Body of pancreas (tissue), 4 donors: Measurements from ENCODE around the gene DEDD2. TPM values are rescaled to one million over a fixed set of nuclear protein-coding genes. Genes with fewer than 3 reads are reported as not detected.

Experiments used
- ATAC-seq: fragments of 150-250 bp; one replicate; pipeline ENCODE4 v1.9.1; 2016
- DNase-seq, 4 donors: peaks; one replicate each; pipeline ENCODE4 v3.0.0-alpha.2; 2019
- H3K27ac ChIP-seq, 4 donors: fragments of 200-600 bp; sonication (generic); 1 replicate in 3 of 4; 2 replicates in 1 of 4; pipeline versions ENCODE4 v1.5.1 to v1.6.1; 2016 to 2019; ENCODE audit warnings: mild to moderate bottlenecking in 1 of 4, mixed read lengths in 1 of 4, moderate library complexity in 1 of 4
- H3K27me3 ChIP-seq, 2 donors: fragments of 200-600 bp; sonication (generic); one replicate each; pipeline ENCODE4 v1.6.0; 2016; ENCODE audit warnings: mild to moderate bottlenecking in 1 of 2
- H3K36me3 ChIP-seq, 2 donors: fragments of 200-600 bp; sonication (generic); replicated peaks in 1 of 2; 2 replicates each; pipeline ENCODE4 v1.5.1; 2016; ENCODE audit warnings: low read depth in 2 of 2; ENCODE audit not compliant: insufficient read depth in 1 of 2
- H3K4me1 ChIP-seq: fragments of 200-600 bp; sonication (generic); one replicate; pipeline ENCODE4 v1.6.0; 2016
- H3K4me3 ChIP-seq, 2 donors: fragments of 200-600 bp; sonication (generic); 1 replicate in 1 of 2; 2 replicates in 1 of 2; pipeline ENCODE4 v1.5.1; 2016 to 2019
- H3K9me3 ChIP-seq, 3 donors: fragments of 200-600 bp; sonication (generic); 1 replicate in 2 of 3; 2 replicates in 1 of 3; pipeline ENCODE4 v1.5.1; 2016
- CTCF ChIP-seq, 7 experiments: fragments of 450-650 bp in 4 of 7; fragments of 200-600 bp in 3 of 7; sonication (generic) in 3 of 7; IDR thresholded peaks; one replicate each; pipeline ENCODE4 v1.5.1; 2016 to 2019; ENCODE audit warnings: antibody characterized with exemption in 7 of 7
- POLR2A ChIP-seq, 3 donors: fragments of 450-650 bp; IDR thresholded peaks; one replicate each; pipeline ENCODE4 v1.6.1; 2016; ENCODE audit warnings: antibody characterized with exemption in 3 of 3, mild to moderate bottlenecking in 2 of 3
- WGBS, 2 donors: methylation state at CpG; one replicate each; pipeline ENCODE4 v1.1.5; 2017; 5-methylcytosine and 5-hydroxymethylcytosine counted together
- intact Hi-C: fragments of 100-400 bp; cut with DNase I; formaldehyde crosslinking; loops from one replicate; pipeline ENCODE4 v1.15.1; 2023
- total RNA-seq, 2 donors: library from RNA; depleted of rRNA; stranded (reverse); fragments of >200 nt; gene quantifications; one replicate each; pipeline ENCODE4 v1.1.0, GENCODE V29; 2016

Gene DEDD2
- total RNA-seq, 2 donors from 2014 or later = 34.8 to 44.2 TPM

DNA sequence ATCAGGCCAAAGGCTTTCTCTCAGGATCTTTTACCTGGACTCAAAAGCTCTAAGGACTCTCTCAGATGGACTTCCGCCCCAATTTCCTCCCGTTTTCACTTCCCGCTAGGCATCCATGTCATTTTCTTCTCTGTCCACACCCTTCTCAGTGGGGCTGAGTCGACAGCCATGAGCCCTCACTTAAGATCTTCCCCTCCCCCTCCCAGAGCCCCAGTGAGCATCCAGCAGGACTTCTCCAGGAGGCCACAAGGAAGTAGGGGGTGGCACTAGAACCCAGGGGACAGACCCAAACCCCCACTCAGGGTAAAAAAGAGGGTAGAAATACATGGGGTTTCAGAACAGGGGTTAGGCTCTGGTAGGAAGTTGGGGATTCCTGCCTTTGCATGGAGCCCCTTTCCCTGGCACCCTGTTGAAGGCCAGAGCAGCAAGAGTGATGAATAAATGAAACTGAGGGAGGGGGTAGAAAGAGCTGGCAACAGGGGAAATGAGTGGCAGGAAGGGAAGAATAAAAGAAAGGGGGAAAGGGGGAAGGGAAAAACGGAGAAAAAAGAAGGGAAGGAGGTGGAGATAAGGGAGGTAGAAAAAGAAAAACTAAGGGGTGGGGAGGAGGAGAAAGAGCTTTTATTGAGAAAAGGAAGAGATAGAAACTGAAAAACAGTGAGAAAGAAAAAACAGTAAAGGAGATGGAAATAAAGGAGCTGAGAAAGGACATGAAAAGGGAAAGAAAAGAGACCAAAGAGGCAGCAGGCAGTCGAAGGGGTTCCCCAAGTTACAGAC, 42.3 kb downstream of the DEDD2 start:
- no peak overlapping the region for H3K4me3 ChIP-seq
- H3K36me3 ChIP-seq = no peaks in the 10 kb centered on the region
- H3K4me1 ChIP-seq = peaks cover 13% of the 10 kb centered on the region
- DNase-seq (no peak), ATAC-seq (no peak)
- intact Hi-C loops = no loop called here
- TF ChIP-seq CTCF (IDR thresholded peaks at IDR 0.05) (no peak), POLR2A (IDR thresholded peaks at IDR 0.05) (no peak)
- H3K27ac ChIP-seq = no peak overlapping the region
- peaks cover 0 to 24% of the 10 kb centered on the region in 2 donors for H3K27me3 ChIP-seq
- no peaks in the 10 kb centered on the region for H3K9me3 ChIP-seq
- 54 to 69% methylated on average over 6 of the region's 6 CpGs for WGBS, 2 donors

DNA sequence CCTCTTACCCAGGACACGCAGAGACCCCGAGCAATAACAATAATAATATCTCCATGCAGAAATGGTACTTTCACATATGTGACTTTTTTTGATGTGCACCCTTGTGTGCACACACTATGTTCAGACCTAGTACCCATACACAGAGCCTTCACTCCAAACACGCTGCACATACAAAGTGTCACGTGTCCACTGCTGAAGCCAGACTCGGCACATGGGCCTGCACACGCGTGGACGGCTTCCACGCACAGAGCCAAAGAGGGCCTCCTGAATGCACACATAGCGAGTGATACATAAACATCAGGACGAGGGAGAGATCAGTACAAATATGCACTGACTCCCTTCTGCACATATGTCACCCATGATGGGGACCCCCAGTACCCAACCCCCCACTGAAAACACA, 43.3 kb downstream of the DEDD2 start:
- Histone ChIP-seq H3K4me1 (peaks cover 13% of the 10 kb centered on the region), H3K27ac (no peak overlapping the region), H3K4me3 (no peak overlapping the region), H3K36me3 (no peaks in the 10 kb centered on the region), H3K27me3 (peaks cover 0 to 15% of the 10 kb centered on the region in 2 donors), H3K9me3 (no peaks in the 10 kb centered on the region)
- DNase-seq = no peak
- intact Hi-C loops = no loop called here
- TF ChIP-seq POLR2A (IDR thresholded peaks at IDR 0.05) = no peak
- TF ChIP-seq CTCF (IDR thresholded peaks at IDR 0.05) = no peak
- 80 to 82% methylated on average over 11 of the region's 11 CpGs for WGBS, 2 donors
- no peak for ATAC-seq

- Histone ChIP-seq H3K27ac (no peak overlapping the region), H3K4me3 (no peak overlapping the region), H3K4me1 (peaks cover 13% of the 10 kb centered on the region), H3K27me3 (peaks cover 0 to 11% of the 10 kb centered on the region in 2 donors), H3K9me3 (no peaks in the 10 kb centered on the region), H3K36me3 (no peaks in the 10 kb centered on the region)
- TF ChIP-seq CTCF (IDR thresholded peaks at IDR 0.05) = no peak
- no peak for TF ChIP-seq POLR2A (IDR thresholded peaks at IDR 0.05)
- 71 to 84% methylated on average over 5 of the region's 5 CpGs for WGBS, 2 donors
- intact Hi-C loops = no loop called here
- DNase-seq (no peak), ATAC-seq (no peak)
Observed at GRCh38 chr19:42173695-42174094, 43.8 kb downstream of the DEDD2 start.

DNA sequence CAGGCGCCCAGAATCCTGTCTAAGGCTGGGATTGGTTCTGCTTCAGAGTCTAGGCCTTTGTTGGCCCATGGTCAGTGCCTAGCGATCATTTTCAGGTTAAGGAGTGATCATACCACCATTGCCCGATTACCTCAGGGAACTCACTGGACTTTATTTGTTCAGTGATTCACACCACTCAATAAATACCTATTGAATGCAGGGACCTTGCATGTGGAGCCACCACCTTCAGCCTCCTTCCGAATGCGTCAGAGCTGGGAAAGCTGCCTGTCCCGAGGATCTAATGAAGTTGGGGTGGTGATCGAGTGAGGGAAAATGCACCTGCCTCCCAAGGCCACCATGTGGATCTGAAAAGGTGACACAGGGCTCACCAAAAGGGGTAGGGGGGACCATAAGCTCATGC, 45.2 kb downstream of the DEDD2 start:
- peak in 1 of 4 donors; percentile 29 for DNase-seq
- H3K36me3 ChIP-seq = no peaks in the 10 kb centered on the region
- H3K27me3 ChIP-seq = peaks cover 0 to 8% of the 10 kb centered on the region in 2 donors
- H3K9me3 ChIP-seq = no peaks in the 10 kb centered on the region
- TF ChIP-seq POLR2A (IDR thresholded peaks at IDR 0.05) (no peak), CTCF (IDR thresholded peaks at IDR 0.05) (no peak)
- no peak for ATAC-seq
- peaks cover 13% of the 10 kb centered on the region for H3K4me1 ChIP-seq
- no peak overlapping the region for H3K27ac ChIP-seq
- 58 to 80% methylated on average over 7 of the region's 7 CpGs for WGBS, 2 donors
- no peak overlapping the region for H3K4me3 ChIP-seq
- intact Hi-C loops = no loop called here

- Histone ChIP-seq H3K27ac (no peak overlapping the region), H3K27me3 (peaks cover 0 to 6% of the 10 kb centered on the region in 2 donors), H3K4me1 (peaks cover under 1% of the 10 kb centered on the region), H3K4me3 (no peak overlapping the region), H3K9me3 (no peaks in the 10 kb centered on the region), H3K36me3 (no peaks in the 10 kb centered on the region)
- ATAC-seq (no peak), DNase-seq (no peak)
- TF ChIP-seq POLR2A (IDR thresholded peaks at IDR 0.05) (no peak), CTCF (IDR thresholded peaks at IDR 0.05) (no peak)
- WGBS, 2 donors = 79 to 84% methylated on average over 10 to 16 of the region's 16 CpGs
- intact Hi-C loops = no loop called here
Observed at GRCh38 chr19:42170715-42171114, 46.8 kb downstream of the DEDD2 start.
